Measurements from ENCODE around the gene PIK3C3. TPM values are rescaled to one million over a fixed set of nuclear protein-coding genes. Genes with fewer than 3 reads are reported as not detected.
"Not testable (repeated sequence)": the region's sequence is repeated elsewhere in the genome, so short reads cannot be mapped to it uniquely, and the experiment has no call there.

Gene PIK3C3
- total RNA-seq, 2 experiments from 2014 or later: 37.5 to 51.7 TPM

GRCh38 chr18:42048158-42048557, 93.1 kb downstream of the PIK3C3 start:
- CTCF ChIA-PET: interaction anchor here (1.2 to 1.6 kb wide), 2 partner anchors 17 to 66 kb away, joined by 3 read pairs; no protein-coding TSS in a partner anchor
- Mint-ChIP-seq H3K36me3 (ENCODE audit: low read depth) (peaks cover 28% of the 10 kb centered on the region), H3K27ac (no peak overlapping the region), H3K4me1 (peaks cover 10% of the 10 kb centered on the region), H3K9me3 (ENCODE audit: low read depth) (no peaks in the 10 kb centered on the region), H3K27me3 (no peaks in the 10 kb centered on the region), H3K4me3 (no peak overlapping the region)
- POLR2A ChIA-PET: no interaction called here
- no peak for ATAC-seq
- intact Hi-C loops (cut with DNase I, micrococcal nuclease): no loop called here
- no peak for DNase-seq

- DNase-seq; H3K27ac Mint-ChIP-seq; ATAC-seq; intact Hi-C loops (cut with DNase I, micrococcal nuclease); H3K27me3 Mint-ChIP-seq; H3K4me3 Mint-ChIP-seq; H3K9me3 Mint-ChIP-seq (ENCODE audit: low read depth); POLR2A ChIA-PET: not testable (repeated sequence)
- Mint-ChIP-seq H3K36me3 (ENCODE audit: low read depth) (peaks cover 28% of the 10 kb centered on the region), H3K4me1 (peaks cover 15% of the 10 kb centered on the region)
- CTCF ChIA-PET: interaction anchor here (1.9 kb wide), 1 partner anchor 21 kb away, joined by 7 read pairs; no protein-coding TSS in a partner anchor
Measured at GRCh38 chr18:42049536-42049935, 94.5 kb downstream of the PIK3C3 start.

- peaks cover 15% of the 10 kb centered on the region for H3K4me1 Mint-ChIP-seq
- DNase-seq (no peak), ATAC-seq (no peak)
- H3K36me3 Mint-ChIP-seq (ENCODE audit: low read depth): peaks cover 25% of the 10 kb centered on the region
- ChIA-PET POLR2A (no interaction called here), CTCF (interaction anchor here (0.9 to 3.0 kb wide), 4 partner anchors 12 to 25 kb away, joined by 4 to 29 read pairs (median 15); no protein-coding TSS in a partner anchor)
- H3K27ac Mint-ChIP-seq: no peak overlapping the region
- intact Hi-C loops (cut with DNase I, micrococcal nuclease): loop anchor here in 1 of 2 experiments (5.0 to 10.0 kb wide), 2 partner anchors 1221 to 1513 kb away; no protein-coding TSS in a partner anchor
- no peak overlapping the region for H3K4me3 Mint-ChIP-seq
- no peaks in the 10 kb centered on the region for H3K27me3 Mint-ChIP-seq
- no peaks in the 10 kb centered on the region for H3K9me3 Mint-ChIP-seq (ENCODE audit: low read depth)
Measured at GRCh38 chr18:42051411-42051810, 96.4 kb downstream of the PIK3C3 start.

GRCh38 chr18:42052122-42052708, 97.2 kb downstream of the PIK3C3 start:
- no peak overlapping the region for H3K4me3 Mint-ChIP-seq
- H3K36me3 Mint-ChIP-seq (ENCODE audit: low read depth): peaks cover 25% of the 10 kb centered on the region
- CTCF ChIA-PET: interaction anchor here (0.9 to 3.0 kb wide), 8 partner anchors 13 to 130 kb away, joined by 4 to 29 read pairs (median 8); no protein-coding TSS in a partner anchor
- H3K9me3 Mint-ChIP-seq (ENCODE audit: low read depth): no peaks in the 10 kb centered on the region
- H3K27me3 Mint-ChIP-seq: no peaks in the 10 kb centered on the region
- POLR2A ChIA-PET: interaction anchor here (0.7 kb wide), 1 partner anchor 101 kb away, joined by 4 read pairs; no protein-coding TSS in a partner anchor
- H3K27ac Mint-ChIP-seq: no peak overlapping the region
- intact Hi-C loops (cut with DNase I, micrococcal nuclease): loop anchor here in 1 of 2 experiments (2.0 to 10.0 kb wide), 3 partner anchors 247 to 1513 kb away; no protein-coding TSS in a partner anchor
- peaks cover 15% of the 10 kb centered on the region for H3K4me1 Mint-ChIP-seq
- DNase-seq (no peak), ATAC-seq (no peak)

- H3K4me3 Mint-ChIP-seq: no peak overlapping the region
- H3K27ac Mint-ChIP-seq: no peak overlapping the region
- intact Hi-C loops (cut with DNase I, micrococcal nuclease): loop anchor here in 1 of 2 experiments (1.0 to 10.0 kb wide), 4 partner anchors 61 to 1512 kb away; no protein-coding TSS in a partner anchor
- H3K9me3 Mint-ChIP-seq (ENCODE audit: low read depth): no peaks in the 10 kb centered on the region
- H3K4me1 Mint-ChIP-seq: peaks cover 15% of the 10 kb centered on the region
- ATAC-seq: peak; percentile 80
- ChIA-PET POLR2A (no interaction called here), CTCF (interaction anchor here (0.6 to 3.0 kb wide), 27 partner anchors 9 to 1545 kb away, joined by 3 to 29 read pairs (median 5); no protein-coding TSS in a partner anchor)
- H3K36me3 Mint-ChIP-seq (ENCODE audit: low read depth): peaks cover 31% of the 10 kb centered on the region
- peak; percentile 81 for DNase-seq
- H3K27me3 Mint-ChIP-seq: no peaks in the 10 kb centered on the region
Measured at GRCh38 chr18:42053188-42053781, 98.3 kb downstream of the PIK3C3 start.

GRCh38 chr18:42064109-42064508, 109.1 kb downstream of the PIK3C3 start:
- intact Hi-C loops (cut with DNase I, micrococcal nuclease): no loop called here
- CTCF ChIA-PET: interaction anchor here (4.4 kb wide), 1 partner anchor 11 kb away, joined by 27 read pairs; no protein-coding TSS in a partner anchor
- Mint-ChIP-seq H3K9me3 (ENCODE audit: low read depth) (no peaks in the 10 kb centered on the region), H3K4me1 (no peaks in the 10 kb centered on the region), H3K4me3 (no peak overlapping the region), H3K27ac (no peak overlapping the region), H3K36me3 (ENCODE audit: low read depth) (peaks cover 35% of the 10 kb centered on the region), H3K27me3 (no peaks in the 10 kb centered on the region)
- ATAC-seq (no peak), DNase-seq (no peak)
- POLR2A ChIA-PET: no interaction called here

- ChIA-PET POLR2A (no interaction called here), CTCF (interaction anchor here (1.5 to 1.9 kb wide), 2 partner anchors 9 to 14 kb away, joined by 3 to 7 read pairs; no protein-coding TSS in a partner anchor)
- ATAC-seq (no peak), DNase-seq (no peak)
- Mint-ChIP-seq H3K9me3 (ENCODE audit: low read depth) (no peaks in the 10 kb centered on the region), H3K4me1 (no peaks in the 10 kb centered on the region), H3K4me3 (no peak overlapping the region), H3K27ac (no peak overlapping the region), H3K27me3 (no peaks in the 10 kb centered on the region), H3K36me3 (ENCODE audit: low read depth) (peaks cover 40% of the 10 kb centered on the region)
- intact Hi-C loops (cut with DNase I, micrococcal nuclease): no loop called here
Measured at GRCh38 chr18:42067518-42067917, 112.5 kb downstream of the PIK3C3 start.

- ATAC-seq (no peak), DNase-seq (no peak)
- Mint-ChIP-seq H3K27ac (no peak overlapping the region), H3K4me1 (no peaks in the 10 kb centered on the region), H3K36me3 (ENCODE audit: low read depth) (peaks cover 43% of the 10 kb centered on the region), H3K4me3 (no peak overlapping the region), H3K27me3 (no peaks in the 10 kb centered on the region), H3K9me3 (ENCODE audit: low read depth) (no peaks in the 10 kb centered on the region)
- intact Hi-C loops (cut with DNase I, micrococcal nuclease): no loop called here
- CTCF ChIA-PET: interaction anchor here (1.9 kb wide), 1 partner anchor 15 kb away, joined by 7 read pairs; no protein-coding TSS in a partner anchor
- POLR2A ChIA-PET: no interaction called here
Measured at GRCh38 chr18:42068030-42068429, 113.0 kb downstream of the PIK3C3 start.

- intact Hi-C loops (cut with DNase I, micrococcal nuclease): no loop called here
- ATAC-seq (no peak), DNase-seq (no peak)
- H3K4me3 Mint-ChIP-seq: no peak overlapping the region
- no peaks in the 10 kb centered on the region for H3K27me3 Mint-ChIP-seq
- no peaks in the 10 kb centered on the region for H3K4me1 Mint-ChIP-seq
- POLR2A ChIA-PET: no interaction called here
- H3K27ac Mint-ChIP-seq: no peak overlapping the region
- H3K9me3 Mint-ChIP-seq (ENCODE audit: low read depth): no peaks in the 10 kb centered on the region
- CTCF ChIA-PET: interaction anchor here (1.9 kb wide), 1 partner anchor 16 kb away, joined by 7 read pairs; no protein-coding TSS in a partner anchor
- peaks cover 51% of the 10 kb centered on the region for H3K36me3 Mint-ChIP-seq (ENCODE audit: low read depth)
Measured at GRCh38 chr18:42069036-42069435, 114.0 kb downstream of the PIK3C3 start.

GRCh38 chr18:42072407-42072806, 117.4 kb downstream of the PIK3C3 start:
- H3K4me3 Mint-ChIP-seq: no peak overlapping the region
- H3K27me3 Mint-ChIP-seq: no peaks in the 10 kb centered on the region
- H3K4me1 Mint-ChIP-seq: no peaks in the 10 kb centered on the region
- ChIA-PET CTCF (interaction anchor here (1.1 to 2.6 kb wide), 2 partner anchors 14 to 19 kb away, joined by 3 to 11 read pairs; no protein-coding TSS in a partner anchor), POLR2A (no interaction called here)
- H3K27ac Mint-ChIP-seq: no peak overlapping the region
- H3K36me3 Mint-ChIP-seq (ENCODE audit: low read depth): peaks cover 47% of the 10 kb centered on the region
- intact Hi-C loops (cut with DNase I, micrococcal nuclease): no loop called here
- ATAC-seq (peak; percentile 53), DNase-seq (peak; percentile 34)
- H3K9me3 Mint-ChIP-seq (ENCODE audit: low read depth): no peaks in the 10 kb centered on the region

- DNase-seq (no peak), ATAC-seq (no peak)
- no peaks in the 10 kb centered on the region for H3K9me3 Mint-ChIP-seq (ENCODE audit: low read depth)
- CTCF ChIA-PET: interaction anchor here (2.6 kb wide), 1 partner anchor 21 kb away, joined by 11 read pairs; no protein-coding TSS in a partner anchor
- H3K27ac Mint-ChIP-seq: no peak overlapping the region
- no peaks in the 10 kb centered on the region for H3K4me1 Mint-ChIP-seq
- POLR2A ChIA-PET: no interaction called here
- H3K4me3 Mint-ChIP-seq: no peak overlapping the region
- H3K36me3 Mint-ChIP-seq (ENCODE audit: low read depth): peaks cover 45% of the 10 kb centered on the region
- intact Hi-C loops (cut with DNase I, micrococcal nuclease): no loop called here
- H3K27me3 Mint-ChIP-seq: no peaks in the 10 kb centered on the region
Measured at GRCh38 chr18:42074704-42075103, 119.7 kb downstream of the PIK3C3 start.
